Metanephros (tissue), 1 donor: ENCODE data around the gene KY. TPM values are rescaled to one million over a fixed set of nuclear protein-coding genes. Genes with fewer than 3 reads are reported as not detected.

Source experiments
- total RNA-seq: library from RNA; depleted of rRNA; stranded (reverse); fragments of >200 nt; gene quantifications from one replicate; pipeline ENCODE4 v1.2.3, GENCODE V29; 2014

Gene KY, protein sequence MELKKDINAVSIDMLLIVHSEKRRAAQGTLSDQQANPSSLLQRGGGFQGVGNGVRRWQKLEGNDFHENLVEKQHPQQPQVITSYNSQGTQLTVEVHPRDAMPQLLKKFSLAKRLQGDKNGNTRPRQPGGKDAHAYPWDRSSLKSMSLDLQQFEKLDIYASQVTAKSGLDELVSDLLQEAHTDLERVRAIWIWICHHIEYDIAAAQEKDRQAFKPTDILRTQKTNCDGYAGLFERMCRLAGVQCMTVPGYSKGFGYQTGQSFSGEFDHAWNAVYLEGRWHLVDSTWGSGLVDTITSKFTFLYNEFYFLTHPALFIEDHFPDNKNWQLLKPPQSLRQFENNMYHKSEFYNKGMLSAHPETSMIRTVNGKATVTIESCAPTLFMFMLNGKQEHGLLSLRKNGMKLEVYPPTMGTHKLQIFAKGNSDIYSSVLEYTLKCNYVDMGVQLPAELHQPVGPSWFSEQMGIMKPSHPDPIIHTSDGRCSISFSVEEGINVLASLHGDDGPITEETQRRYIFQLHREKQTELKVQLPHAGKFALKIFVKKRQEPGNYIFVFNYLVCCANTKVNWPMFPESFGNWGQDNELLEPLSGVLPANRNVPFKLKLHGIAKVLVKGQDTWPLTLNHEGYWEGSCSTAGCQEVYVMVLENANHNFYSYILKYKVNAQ
- 27.6 TPM for total RNA-seq

DNA sequence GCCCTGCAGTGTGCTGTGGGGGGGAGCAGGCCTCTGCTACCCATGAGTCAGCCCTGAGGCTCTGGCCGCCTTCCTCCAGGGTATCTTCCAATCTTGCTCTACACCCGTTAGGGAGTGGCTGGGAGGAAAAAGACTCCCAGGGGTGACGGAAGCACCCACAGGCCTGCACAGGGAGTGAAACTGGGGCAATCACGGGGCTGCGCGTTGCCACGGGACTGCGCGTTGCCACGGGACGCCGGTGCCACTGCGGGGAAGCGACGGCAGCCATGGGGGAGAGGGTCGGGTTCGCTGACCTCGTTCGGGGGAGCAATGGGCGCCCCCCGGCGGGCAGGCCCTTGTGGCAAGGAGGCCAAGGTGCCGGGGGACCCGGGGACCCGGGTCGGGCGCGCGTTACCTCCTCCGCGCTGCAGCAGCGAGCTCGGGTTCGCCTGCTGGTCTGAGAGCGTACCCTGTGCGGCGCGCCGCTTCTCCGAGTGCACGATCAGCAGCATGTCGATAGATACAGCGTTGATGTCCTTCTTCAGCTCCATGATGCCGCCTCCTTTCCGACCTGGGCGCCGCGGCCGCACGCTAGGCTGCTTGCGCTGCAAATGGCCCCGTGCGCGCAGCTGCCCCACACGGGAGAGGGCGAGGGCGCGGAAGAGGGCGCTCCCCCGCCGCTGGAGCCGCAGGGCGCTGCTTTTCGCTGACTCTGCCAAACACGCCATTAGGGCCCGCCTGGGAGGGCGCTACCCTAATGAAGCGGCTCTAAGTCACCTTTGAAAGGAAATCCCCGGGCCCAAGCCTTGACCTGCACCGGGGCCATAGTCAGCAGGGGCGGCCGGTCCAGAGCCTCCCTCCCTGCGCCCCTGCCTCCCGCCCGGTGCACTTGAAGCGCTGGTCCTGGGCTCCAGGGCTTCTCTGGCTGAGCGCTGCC, at the start of gene KY:
KY (minus strand) TSS at position 592 of the 916 bp plus-strand sequence; CDS start at position 530, 62 bp downstream.

Other genes with a start within 250 kb of the KY start
- gene ANAPC13, start 165.0 kb downstream of the KY start, total RNA-seq: 39.6 TPM
- 18.3 TPM for gene CEP63, start 165.0 kb downstream of the KY start, total RNA-seq
- gene EPHB1, start 144.2 kb upstream of the KY start, total RNA-seq: 6.8 TPM